Activated CD4-positive, alpha-beta T cell treated with anti-CD3 and anti-CD28 coated beads, Interleukin-2, amount 50 U/mL, for 1 hour (primary cell): ENCODE results near the gene MYO1D.

ENCODE experiments used
- DNase-seq: peaks from one replicate; pipeline ENCODE4 v3.0.0-alpha.2; 2020

Gene MYO1D

DNA sequence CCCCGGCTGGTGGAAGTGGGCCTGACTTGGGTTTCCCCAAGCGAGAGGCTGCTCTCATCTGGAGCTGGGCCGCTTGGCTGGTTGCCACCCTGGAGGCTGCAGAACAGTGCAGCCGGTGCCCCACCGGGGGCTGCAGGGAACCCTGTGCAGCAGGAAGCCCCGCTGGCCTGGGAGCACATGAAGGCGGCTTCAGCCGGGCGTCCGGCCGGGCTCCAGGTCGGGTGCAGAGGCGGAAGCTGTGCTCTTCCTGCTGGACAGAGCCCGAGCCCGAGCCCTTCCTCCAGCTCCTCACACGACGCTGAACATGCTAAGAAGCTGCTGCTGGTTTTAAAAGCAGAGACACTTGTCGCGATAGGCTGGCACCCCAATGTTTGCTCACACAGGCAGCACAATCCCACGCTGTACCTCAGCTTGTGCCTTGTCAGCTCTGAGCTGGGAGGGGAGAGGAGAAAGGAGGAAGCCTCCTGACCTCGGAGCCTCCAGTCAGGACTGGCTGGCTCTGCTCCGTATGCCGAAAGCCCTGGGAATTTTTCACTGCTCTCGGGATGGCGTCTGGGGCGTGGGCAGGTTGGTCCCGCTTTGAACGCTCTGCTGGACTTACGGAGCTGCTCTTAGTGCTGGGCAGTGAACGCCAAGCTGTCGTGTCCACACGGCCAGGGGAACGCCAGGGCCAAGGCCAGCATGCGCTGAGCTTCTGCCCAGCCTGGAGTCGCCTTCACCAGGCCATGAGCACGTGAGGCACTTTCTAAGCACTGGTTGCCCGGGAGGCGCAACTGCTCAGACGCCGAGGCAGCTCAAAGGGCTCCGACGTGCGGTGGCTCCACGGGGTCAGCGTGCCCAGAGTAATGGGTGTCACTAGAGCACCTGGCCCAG, 381.3 kb downstream of the MYO1D start:
- no peak for DNase-seq

- no peak for DNase-seq
Observed at GRCh38 chr17:32494621-32495358, 382.1 kb downstream of the MYO1D start.

DNA sequence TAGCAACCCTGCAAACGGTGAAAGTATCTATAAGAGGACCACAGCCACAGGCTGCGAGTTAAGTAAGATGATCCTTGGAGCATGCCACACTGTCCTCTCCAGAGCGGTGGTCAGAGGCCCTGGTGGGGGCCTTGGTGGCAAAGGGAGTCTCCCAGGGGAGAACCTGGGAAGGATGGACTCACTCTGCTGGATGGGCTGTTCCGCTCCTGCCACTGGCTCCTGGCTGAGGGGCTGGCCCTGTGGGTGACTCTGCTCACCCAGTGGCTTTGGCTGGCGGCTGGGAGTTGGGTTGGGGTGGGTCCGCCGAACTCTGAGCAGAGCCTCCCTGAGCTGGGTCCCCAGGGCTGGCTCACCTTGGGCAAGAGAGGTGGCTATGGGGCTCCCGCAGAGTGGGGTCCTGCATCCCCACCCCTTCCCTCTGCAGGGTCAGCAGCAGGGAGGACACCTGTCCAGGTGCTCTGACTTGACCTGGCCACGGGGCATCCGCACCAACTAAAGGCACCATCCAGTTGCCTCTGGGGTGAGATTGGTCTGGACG, 382.9 kb downstream of the MYO1D start:
- DNase-seq, result no peak

DNA sequence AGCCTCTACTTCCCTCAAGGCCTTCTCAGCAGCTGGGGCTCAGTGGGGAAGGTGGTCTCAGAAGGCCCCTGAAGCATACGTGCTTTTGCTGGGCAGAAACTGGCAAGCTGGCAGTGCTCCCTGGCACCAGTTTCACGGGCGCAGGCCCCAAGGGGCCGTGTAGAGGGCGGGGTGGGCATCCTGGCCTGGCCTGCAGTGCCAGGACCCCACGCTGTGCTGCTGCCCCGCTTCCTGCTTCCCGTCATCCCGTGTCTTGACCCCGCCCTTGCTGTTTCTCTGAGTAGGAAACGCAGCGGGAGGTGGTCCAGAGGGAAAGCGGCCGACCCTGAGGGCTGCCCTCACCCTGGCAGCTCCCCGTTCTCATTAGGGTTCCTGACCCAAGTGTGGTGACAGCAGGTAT, 383.4 kb downstream of the MYO1D start:
- no peak for DNase-seq

DNA sequence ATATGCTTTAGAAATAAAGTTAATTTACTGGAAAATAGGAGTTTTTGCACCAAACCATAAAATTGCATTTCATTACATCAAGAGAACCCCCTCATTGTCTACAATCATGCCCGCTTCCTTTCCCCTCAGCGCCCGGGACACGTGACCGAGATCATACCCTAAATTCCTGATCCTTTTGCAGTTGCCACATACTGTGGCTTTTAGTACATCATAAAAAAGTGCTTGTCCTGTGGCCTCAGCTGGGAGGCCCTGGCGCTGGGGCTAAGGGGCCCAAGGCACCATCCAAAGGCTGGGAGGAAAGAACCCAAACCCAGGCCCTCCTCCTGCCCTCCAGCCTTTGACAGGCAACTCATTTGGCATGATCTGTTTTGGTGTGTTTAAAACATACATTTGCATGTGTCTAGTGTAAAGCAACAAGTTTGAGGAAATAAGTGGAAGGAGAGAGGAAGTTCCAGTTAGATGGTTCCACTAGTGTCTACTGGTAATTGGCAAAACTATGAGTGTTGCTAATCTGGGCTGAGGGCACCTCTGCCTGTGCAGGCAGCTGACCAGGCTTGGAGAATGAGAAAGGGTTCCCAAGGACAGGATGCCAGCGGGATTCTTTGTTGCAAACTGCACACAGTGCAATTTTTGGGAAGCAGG, 384.2 kb downstream of the MYO1D start:
- no peak for DNase-seq

DNA sequence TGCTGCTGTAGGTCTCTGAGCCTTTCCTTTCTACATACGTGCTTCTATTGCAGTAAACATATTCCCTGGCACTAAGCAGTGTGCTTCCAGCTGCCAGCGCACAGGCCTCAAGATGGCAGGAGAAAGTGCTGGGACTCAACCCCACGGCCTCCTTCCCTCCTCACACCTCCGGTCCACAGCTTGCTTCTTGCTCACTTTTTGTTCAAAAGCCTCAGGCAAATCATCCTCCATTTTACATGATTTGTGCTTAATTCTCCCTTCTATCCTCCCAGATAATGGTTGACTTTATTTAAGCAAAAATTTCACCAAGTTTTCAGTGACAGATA, 384.7 kb downstream of the MYO1D start:
- DNase-seq, result no peak

DNA sequence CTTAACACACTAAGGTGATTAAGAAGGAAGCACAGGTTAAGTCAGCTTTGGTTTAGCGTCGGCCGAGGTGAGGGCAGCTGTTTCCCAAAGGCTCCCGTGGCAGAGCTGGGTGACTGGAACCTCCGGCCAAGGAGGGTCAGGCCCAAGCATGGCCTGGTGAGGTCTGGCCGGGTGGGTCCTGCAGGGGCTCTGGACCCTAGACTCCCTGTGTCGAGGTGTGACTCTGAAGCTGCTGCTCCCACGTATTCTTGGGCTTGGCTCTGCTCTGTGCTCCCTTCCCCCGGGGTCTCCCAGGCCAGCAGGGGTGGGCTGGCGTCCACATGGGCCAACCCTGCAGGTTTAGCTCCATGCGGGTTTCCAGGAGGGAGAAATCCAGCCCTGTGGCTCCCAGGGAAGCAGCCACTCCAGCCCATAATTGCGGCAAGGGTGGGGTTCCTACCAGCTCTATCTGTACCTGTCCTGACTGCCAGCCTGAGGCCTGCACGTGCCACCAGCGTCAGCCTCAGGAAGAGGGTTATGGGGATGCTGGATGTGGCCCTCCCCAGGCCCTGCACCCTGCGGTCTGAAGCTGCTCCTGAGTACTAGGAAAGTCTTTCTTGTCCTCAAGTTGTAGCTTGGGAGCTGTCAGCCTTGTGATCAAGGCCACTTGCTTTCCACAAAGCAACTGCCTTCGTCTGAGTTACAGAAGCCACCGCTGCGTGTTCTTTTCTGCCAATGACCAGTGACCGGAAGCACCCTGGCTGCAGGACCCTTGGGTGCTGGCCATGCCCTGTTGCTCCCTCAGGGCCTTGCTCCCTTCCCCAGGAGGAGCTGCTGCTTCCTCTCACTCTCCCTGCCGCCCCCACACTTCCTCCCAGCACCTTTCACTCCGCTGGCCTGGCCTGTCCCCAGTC, 385.3 kb downstream of the MYO1D start:
- no peak for DNase-seq

DNA sequence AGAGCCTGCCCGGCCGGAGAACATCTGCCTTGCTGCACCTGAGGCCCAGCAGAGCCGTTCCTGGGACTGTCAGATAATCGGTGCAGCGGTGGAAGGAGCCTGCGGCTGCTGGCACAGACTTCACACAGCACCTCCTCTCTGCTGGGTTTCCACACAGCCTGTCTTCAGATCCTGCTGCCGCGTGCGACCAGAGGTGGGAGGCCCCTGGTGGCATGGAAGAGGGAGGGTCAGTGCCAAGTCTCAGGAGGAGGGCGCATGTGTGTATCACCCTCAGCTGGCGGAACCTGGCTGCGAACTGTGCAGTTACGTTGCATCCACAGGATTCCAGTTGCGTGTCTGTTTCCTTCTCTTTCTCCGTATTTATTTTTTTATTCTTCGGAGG, 386.8 kb downstream of the MYO1D start:
- DNase-seq, result peak; percentile 28

GRCh38 chr17:32489320-32490100, 387.4 kb downstream of the MYO1D start:
- no peak for DNase-seq

DNA sequence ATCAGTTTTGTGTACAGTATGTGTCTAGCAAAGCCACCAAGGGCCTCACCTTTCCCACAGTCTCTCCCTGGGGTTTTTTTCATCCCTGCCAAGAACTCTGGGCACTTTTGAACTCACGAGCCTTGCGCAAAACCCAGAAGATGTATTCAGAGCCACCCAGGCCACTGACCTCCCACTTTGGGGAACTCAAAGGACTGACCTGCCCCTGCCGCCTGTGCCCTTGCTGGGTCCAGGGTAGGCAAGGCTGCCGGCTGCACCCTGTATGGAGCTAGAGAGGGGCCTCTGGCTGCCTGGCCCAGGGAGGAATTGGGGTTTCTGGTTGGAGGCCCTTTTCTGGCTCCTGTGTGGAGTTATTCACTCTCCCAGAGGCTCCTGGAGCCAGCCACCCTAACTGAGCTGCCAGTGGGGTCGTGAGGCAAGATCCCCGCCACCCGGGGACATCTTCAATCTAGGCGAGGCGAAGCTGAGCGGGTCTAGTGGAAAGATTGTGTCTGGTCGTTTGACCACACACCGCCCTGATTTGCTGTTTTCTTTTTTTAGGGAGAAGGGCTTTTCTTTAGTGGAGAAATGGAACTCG, 388.2 kb downstream of the MYO1D start:
- no peak for DNase-seq

DNA sequence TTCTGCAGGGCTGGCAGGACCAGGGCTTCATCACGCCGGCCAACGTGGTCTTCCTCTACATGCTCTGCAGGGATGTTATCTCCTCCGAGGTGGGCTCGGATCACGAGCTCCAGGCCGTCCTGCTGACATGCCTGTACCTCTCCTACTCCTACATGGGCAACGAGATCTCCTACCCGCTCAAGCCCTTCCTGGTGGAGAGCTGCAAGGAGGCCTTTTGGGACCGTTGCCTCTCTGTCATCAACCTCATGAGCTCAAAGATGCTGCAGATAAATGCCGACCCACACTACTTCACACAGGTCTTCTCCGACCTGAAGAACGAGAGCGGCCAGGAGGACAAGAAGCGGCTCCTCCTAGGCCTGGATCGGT, 388.8 kb downstream of the MYO1D start:
- DNase-seq, result no peak

DNA sequence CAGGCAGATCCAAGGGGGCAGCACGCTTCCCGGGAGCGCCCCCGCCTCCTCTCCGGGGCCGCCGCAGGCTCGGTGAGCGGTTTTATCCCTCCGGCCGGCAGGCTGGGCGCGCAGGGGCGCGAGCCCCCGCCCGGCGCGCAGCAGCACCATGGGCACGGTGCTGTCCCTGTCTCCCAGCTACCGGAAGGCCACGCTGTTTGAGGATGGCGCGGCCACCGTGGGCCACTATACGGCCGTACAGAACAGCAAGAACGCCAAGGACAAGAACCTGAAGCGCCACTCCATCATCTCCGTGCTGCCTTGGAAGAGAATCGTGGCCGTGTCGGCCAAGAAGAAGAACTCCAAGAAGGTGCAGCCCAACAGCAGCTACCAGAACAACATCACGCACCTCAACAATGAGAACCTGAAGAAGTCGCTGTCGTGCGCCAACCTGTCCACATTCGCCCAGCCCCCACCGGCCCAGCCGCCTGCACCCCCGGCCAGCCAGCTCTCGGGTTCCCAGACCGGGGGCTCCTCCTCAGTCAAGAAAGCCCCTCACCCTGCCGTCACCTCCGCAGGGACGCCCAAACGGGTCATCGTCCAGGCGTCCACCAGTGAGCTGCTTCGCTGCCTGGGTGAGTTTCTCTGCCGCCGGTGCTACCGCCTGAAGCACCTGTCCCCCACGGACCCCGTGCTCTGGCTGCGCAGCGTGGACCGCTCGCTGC, 389.3 kb downstream of the MYO1D start:
- DNase-seq, result peak; percentile 37

- DNase-seq, result peak; percentile 75
Observed at GRCh38 chr17:32486701-32487472, 390.0 kb downstream of the MYO1D start, which contains the start of gene CDK5R1. CDK5R1 (plus strand) TSS chr17:32486993; CDS start chr17:32487621, 628 bp downstream.

DNA sequence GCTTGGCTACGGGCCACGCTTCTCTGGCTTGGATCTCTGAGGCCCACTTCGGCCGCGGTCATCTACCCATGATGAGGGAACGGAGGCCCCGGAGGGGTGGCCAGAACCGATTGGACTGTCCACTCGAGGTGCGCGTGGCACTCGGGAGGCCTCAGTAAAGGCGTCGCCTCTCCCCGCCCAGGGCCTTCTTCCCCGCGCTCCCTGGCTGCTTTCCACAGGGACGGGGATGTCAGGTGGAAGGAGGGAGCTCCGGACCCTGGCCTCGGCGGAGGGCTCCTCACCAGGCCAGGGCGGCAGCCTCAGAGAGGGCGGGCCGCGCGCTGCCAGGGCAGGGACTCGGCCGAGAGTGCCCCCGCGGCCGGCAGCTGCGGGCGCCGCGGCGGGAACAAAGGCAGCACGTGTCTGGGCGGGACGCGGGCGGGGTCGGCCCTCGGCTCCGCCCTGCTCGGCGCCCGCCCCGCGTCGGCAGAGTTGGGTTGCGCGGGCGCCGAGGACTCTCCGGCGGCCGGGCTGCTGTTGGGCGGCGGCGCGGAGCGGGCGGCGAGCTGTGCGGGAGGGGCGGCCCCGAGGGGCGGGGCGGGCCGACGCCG, 390.7 kb downstream of the MYO1D start:
- peak; percentile 68 for DNase-seq

GRCh38 chr17:32485261-32486110, 391.4 kb downstream of the MYO1D start:
- DNase-seq, result no peak

DNA sequence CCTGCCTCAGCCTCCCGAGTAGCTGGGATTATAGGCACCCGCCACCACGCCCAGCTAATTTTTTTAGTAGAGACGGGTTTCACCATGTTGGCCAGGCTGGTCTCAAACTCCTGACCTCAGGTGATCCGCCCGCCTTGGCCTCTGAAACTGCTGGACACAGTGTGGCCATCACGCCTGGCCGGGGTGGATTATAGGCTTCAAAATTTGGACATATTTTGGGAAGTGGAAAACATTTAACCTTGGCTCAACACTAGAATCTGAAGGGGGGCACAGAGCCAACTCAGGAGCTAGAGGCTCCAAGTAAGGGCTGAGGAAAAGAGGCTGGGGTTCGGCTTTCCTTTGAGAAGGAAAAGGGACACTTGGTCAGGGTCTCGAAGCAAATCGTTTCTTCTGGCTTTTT, 392.3 kb downstream of the MYO1D start:
- DNase-seq, result no peak

DNA sequence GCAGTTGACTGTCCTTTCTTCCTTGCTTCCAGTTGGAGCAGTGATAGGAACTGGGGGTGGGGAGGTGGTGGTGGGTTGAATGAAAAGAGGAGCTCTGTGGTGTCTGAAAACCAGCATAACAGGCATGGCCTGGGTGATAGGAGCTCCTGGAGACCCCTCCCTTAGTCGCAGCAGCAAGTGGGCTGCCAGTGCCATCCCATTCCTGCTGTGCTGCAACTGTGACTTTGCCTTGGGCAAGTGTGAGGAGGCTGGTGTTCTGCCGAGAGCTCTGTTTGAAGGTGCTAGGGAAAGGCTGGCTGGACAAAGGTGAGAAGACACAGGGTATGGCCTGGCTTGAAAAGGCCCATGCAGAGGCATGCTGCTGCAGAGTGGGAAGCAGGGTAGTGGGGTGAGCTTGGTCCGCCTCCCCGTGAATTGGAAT, 392.9 kb downstream of the MYO1D start:
- no peak for DNase-seq

DNA sequence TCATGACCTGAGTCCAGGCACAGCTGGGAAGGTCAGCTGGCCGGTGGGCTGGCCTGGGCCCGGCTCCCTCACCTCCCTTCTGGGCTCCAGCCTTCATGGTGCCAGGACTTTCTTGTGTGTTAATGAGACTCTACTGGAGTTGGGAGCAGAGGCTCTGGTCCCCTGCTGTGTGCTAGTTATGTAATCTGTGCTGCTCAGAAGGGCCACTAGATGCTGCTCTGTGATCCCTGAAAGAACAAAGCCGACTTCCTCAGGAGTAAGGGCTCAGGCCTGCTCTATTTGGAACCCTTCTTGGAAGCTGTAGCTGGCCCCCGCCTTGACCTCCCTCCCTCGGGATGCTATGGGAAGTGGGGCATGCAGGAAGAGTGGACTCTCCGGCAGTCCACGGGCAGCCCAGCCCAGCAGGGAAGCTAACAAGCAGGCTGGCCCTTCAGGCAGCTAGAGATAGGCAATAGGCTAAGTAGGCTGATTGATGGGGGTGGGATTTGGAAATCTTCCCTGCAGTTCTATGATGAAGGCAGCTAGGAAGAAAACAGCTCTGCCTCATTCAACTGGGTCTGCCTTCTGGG, 393.4 kb downstream of the MYO1D start:
- peak; percentile 37 for DNase-seq
